Mononuclear cell (primary cell): ENCODE measurements around the gene RAB33A. TPM values are rescaled to one million over a fixed set of nuclear protein-coding genes. Genes with fewer than 3 reads are reported as not detected.

ENCODE experiments used
- total RNA-seq: library from RNA; depleted of rRNA; stranded (reverse); fragments of >200 nt; gene quantifications from one replicate; pipeline ENCODE4 v1.2.3, GENCODE V29; 2012

RAB33A gene
- total RNA-seq, 1 donor = 8.2 TPM

Other genes starting within 250 kb of the RAB33A start
- 2.2 TPM for gene BCORL1, start 189.3 kb upstream of the RAB33A start, total RNA-seq
- 52.1 TPM for gene ELF4, start 61.5 kb upstream of the RAB33A start, total RNA-seq
- gene AIFM1, start 6.1 kb upstream of the RAB33A start, total RNA-seq = 5.0 TPM
- 5.8 TPM for gene ZNF280C, start 96.9 kb downstream of the RAB33A start, total RNA-seq
- 7.8 TPM for gene SLC25A14, start 168.0 kb downstream of the RAB33A start, total RNA-seq
- not detected for gene GPR119, start 213.7 kb downstream of the RAB33A start, total RNA-seq
- 19.7 TPM for gene RBMX2, start 230.0 kb downstream of the RAB33A start, total RNA-seq